ENCODE results near the gene LPIN1.

LPIN1 gene

DNA sequence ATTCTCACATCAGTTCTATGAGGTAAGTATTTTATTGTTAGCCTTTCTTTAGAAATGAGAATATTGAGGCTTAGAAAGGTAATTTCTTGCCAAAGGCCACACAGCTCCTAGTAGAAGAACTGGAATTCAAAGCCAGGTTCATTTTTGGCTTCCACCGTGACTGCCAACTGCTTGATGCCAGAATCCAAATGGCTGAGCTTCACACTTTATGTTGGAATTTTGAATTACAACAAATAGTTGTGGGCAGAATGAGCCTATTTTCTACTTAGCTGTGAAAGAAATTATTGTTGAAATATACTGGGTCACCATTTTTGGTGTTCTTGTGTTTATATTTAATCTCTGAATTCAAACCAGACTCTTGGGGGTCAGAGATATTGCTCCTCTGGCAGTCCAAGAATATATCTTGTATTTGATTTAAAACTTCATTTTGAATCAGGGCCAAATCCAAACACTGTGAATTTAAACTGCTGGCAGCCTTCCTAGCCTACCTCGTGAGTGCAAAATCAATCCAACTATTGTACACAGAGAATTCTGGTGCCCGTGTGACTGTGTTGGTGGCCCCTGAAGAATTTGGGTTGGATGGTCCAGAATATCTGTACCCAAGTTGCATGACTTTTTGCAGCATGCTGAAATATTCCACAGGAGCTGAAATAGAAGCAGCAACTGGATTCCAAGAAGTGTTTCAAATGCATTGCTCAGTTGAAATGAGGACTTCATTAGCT is 35.6 kb upstream of the LPIN1 start:
- TF ChIP-seq, protein P1, sequence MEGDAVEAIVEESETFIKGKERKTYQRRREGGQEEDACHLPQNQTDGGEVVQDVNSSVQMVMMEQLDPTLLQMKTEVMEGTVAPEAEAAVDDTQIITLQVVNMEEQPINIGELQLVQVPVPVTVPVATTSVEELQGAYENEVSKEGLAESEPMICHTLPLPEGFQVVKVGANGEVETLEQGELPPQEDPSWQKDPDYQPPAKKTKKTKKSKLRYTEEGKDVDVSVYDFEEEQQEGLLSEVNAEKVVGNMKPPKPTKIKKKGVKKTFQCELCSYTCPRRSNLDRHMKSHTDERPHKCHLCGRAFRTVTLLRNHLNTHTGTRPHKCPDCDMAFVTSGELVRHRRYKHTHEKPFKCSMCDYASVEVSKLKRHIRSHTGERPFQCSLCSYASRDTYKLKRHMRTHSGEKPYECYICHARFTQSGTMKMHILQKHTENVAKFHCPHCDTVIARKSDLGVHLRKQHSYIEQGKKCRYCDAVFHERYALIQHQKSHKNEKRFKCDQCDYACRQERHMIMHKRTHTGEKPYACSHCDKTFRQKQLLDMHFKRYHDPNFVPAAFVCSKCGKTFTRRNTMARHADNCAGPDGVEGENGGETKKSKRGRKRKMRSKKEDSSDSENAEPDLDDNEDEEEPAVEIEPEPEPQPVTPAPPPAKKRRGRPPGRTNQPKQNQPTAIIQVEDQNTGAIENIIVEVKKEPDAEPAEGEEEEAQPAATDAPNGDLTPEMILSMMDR (conservative IDR thresholded peaks at IDR 0.05) = no peak
- no peak for TF ChIP-seq ZFX (IDR thresholded peaks at IDR 0.05)
- H3K27ac ChIP-seq = no peak overlapping the region

DNA sequence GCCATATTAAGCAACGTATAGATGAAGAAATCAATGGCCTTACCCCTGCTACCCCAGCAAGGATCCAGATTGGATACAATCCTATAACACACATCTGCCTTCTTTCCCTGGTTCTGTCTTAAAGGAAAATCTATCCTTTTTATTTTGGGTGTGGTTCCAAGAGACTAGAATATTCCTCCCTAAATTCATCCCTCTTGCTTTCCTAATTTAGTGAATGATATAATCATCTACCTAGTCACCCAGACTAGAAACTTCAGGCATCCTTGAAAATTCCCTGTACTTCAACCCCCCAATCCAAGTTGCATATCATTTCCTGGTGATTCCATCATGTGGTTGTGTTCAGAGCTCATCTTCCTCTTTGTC is 35.1 kb upstream of the LPIN1 start:
- no peak for TF ChIP-seq ZFX (IDR thresholded peaks at IDR 0.05)
- TF ChIP-seq, protein P1 (conservative IDR thresholded peaks at IDR 0.05) = no peak
- no peak overlapping the region for H3K27ac ChIP-seq

DNA sequence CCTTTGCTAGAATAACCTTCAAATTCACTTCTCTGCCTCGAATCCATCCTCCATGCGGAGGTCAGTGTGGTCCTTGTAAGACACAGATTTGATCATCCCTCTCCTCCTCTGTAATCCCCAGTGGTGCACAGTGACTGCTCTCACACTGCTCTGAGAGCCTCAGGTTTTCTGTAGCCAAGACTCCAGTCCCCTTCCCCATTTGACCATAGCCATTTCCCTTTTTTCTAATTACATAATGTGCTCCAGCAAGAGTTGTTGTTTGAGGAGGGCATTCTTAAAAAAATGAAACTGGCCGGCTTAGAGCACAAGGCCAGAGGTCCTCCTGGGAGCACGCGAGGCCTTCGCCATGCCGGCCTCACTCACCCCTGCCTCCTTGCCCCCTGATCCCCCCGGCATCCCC is 34.7 kb upstream of the LPIN1 start:
- TF ChIP-seq, protein P1 (conservative IDR thresholded peaks at IDR 0.05) = no peak
- no peak for TF ChIP-seq ZFX (IDR thresholded peaks at IDR 0.05)
- no peak overlapping the region for H3K27ac ChIP-seq

DNA sequence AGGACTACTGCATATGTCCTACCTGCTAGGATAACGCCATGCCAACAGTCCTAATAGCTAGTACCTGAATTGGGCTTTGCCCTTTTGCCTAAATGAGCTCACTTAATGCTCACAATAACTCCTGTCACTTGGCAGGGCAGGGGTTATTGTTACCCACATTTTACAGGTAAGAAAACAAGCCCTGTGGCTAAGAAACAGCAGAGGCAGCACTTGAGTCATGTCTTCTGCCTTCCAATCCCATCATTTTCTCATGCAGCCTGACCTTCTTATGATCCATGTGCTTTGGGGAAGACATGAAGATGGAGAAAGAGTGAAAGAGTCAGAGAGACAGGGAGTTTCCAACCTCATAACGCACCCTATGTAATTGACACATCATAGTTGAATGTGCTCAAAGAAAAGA is 33.6 kb upstream of the LPIN1 start:
- TF ChIP-seq, protein P1 (conservative IDR thresholded peaks at IDR 0.05) = no peak
- TF ChIP-seq ZFX (IDR thresholded peaks at IDR 0.05) = no peak
- H3K27ac ChIP-seq = no peak overlapping the region

DNA sequence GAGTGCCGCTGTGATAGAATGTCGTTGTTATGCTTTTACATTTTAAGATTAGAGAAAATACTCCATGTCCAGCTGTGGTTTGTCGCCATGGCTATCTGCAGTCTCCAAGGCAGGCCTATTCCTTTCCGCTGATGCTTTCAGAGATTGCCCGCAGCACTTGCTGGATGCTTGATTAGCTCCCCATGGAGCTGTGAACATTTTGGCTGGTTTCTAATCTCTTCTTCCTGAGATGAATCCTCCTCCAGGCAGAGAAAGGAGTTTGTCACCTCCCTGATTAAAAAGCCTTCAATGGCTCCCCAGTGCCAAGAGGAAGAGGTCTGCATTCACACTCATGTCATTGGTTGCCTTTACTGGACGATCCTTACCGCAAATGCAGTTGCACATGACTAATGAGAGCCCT is 32.6 kb upstream of the LPIN1 start:
- no peak overlapping the region for H3K27ac ChIP-seq
- no peak for TF ChIP-seq ZFX (IDR thresholded peaks at IDR 0.05)

DNA sequence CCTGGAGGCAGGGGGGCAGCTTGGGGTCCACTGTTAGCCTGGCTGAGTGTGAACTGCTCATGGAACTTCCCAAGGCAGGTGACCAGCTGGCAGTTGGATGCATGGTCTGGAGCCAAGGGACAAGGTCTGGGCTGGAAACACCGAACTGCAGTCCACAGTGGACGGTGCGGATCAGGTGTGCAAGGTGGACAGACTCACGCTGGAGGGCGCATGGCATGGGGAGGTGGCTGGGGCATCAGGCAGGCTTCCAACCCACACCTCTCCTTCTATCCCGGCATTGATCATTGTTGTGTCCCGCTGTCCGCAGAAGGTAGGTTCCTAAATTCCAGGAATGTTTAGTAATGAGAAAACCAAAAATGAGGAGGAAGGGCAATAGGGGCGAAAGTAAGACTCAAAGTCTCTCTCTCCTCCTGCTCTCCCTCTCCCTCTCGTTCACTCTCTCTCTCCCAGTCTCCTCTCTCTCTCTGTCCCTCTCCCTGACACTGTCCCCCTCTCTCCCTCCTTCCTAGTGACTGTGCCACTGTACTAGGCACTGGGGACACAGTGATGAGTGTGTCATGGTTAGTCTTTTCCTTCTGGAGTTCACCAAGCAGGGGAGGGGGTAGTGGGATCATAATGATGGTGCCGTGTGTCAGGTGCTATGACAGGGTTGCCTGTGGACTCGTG is 30.3 kb upstream of the LPIN1 start:
- no peak overlapping the region for H3K27ac ChIP-seq
- no peak for TF ChIP-seq ZFX (IDR thresholded peaks at IDR 0.05)
- TF ChIP-seq, protein P1 (conservative IDR thresholded peaks at IDR 0.05) = no peak

DNA sequence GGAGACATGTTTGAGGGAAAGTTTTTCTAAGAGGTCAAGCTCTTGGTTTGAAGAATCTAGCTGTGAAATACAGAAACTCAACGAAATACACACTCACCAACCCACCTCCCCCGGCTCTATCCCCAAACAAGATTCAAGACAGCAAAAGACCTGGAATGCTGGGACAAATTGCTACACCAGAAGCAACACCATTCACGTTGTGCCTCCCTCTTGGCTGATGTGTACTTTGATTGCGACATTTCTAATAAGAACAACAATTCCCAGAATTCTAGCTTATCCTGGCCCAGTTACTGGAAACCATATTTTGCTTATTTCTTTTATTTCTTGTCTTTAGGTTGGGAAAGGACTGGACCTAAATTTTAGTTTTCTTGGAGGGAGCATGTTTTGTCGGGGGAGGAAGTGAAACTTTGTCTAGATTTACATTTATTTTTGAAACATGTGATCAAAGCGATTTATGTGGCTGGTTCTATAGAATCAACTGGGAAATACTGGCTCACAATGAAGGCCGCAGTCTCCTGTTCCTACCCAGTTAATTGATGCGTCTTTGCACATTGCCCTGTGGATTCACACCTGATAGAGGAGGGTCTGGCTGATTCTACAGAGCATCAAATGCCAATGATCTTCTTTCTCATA is 29.6 kb upstream of the LPIN1 start:
- TF ChIP-seq ZFX (IDR thresholded peaks at IDR 0.05) = no peak
- TF ChIP-seq, protein P1 (conservative IDR thresholded peaks at IDR 0.05) = no peak
- no peak overlapping the region for H3K27ac ChIP-seq
